ENCODE results near the gene SERPINA5. TPM values are rescaled to one million over a fixed set of nuclear protein-coding genes. Genes with fewer than 3 reads are reported as not detected.

SERPINA5 gene
- total and polyA plus RNA-seq, 5 donors: 4.6 to 14.4 (median 13.6) TPM

DNA sequence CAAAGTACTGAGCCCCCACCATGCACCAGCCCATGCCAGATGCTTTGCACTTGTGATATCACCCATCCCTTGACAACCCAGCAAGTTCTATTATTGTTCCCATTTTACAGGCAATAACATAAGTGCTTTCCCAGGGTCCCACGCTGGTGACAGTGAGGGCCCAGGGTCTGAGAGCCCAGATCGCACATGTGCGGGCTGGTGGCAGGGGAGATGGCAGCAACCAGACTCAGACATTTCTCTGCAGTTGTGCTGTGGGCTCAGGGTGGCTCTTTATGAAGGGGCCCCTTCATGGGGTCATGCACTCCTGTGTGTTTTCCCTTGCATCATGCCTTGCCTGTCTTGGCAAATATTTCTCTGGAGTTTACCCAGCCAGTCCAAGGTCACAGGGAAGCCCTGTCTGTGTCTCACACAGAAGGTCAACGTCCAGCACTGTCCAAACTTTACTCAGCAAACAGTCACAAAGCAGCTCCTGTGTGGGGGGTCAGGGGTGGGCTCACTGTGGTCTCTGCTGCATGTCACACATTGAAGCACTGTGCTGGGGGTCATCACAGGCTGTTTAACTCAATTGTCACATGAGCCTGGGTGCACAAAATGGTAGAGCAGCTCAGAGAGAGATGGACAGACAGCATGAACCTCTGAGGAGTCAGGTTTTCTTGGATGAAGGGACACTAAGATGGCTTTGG, 12.7 kb downstream of the SERPINA5 start:
- intact Hi-C loops (cut with DNase I): no loop called here
- Histone ChIP-seq H3K9me3 (ENCODE audit: control insufficient read depth, low read length) (no peaks in the 10 kb centered on the region), H3K27me3 (ENCODE audit: control insufficient read depth, insufficient read depth) (no peaks in the 10 kb centered on the region), H3K4me3 (ENCODE audit: low read length) (no peak overlapping the region), H3K4me1 (ENCODE audit: control insufficient read depth, insufficient read depth, low read length) (no peaks in the 10 kb centered on the region), H3K27ac (ENCODE audit: low read length) (no peak overlapping the region)
- DNase-seq (no peak), ATAC-seq (no peak)
- WGBS: 75% methylated on average over 4 of the region's 4 CpGs

- 86% methylated on average over 7 of the region's 7 CpGs for WGBS
- intact Hi-C loops (cut with DNase I): no loop called here
- no peak for ATAC-seq
- H3K9me3 ChIP-seq (ENCODE audit: control insufficient read depth, low read length): no peaks in the 10 kb centered on the region
- no peaks in the 10 kb centered on the region for H3K27me3 ChIP-seq (ENCODE audit: control insufficient read depth, insufficient read depth)
- H3K4me1 ChIP-seq (ENCODE audit: control insufficient read depth, insufficient read depth, low read length): peaks cover 2% of the 10 kb centered on the region
- no peak overlapping the region for H3K27ac ChIP-seq (ENCODE audit: low read length)
- no peak for DNase-seq
- no peak overlapping the region for H3K4me3 ChIP-seq (ENCODE audit: low read length)
Observed at GRCh38 chr14:94594441-94594840, 13.2 kb downstream of the SERPINA5 start.

DNA sequence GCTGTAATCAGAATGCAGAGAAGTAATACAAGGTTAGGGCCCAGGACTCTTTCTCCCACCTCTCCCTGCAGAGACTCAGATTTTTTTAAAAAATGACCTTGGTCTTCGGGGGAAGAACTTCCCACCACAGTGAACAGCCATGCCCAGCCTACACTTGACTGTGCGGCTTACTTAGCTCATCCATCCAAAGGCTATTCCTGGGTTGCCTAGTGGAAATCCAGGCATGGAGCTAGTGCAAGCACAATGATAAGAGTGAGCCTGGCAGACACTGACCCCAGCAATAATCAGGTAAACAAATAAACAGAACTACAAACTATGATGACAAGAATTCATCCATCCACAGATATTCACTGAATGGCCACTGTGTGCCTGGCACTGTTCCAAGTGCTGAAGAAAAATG, 14.7 kb downstream of the SERPINA5 start:
- H3K4me3 ChIP-seq (ENCODE audit: low read length): no peak overlapping the region
- intact Hi-C loops (cut with DNase I): no loop called here
- no peaks in the 10 kb centered on the region for H3K27me3 ChIP-seq (ENCODE audit: control insufficient read depth, insufficient read depth)
- H3K27ac ChIP-seq (ENCODE audit: low read length): no peak overlapping the region
- peaks cover 13% of the 10 kb centered on the region for H3K4me1 ChIP-seq (ENCODE audit: control insufficient read depth, insufficient read depth, low read length)
- DNase-seq (no peak), ATAC-seq (no peak)
- no peaks in the 10 kb centered on the region for H3K9me3 ChIP-seq (ENCODE audit: control insufficient read depth, low read length)
- 68% methylated on average over 2 of the region's 2 CpGs for WGBS

GRCh38 chr14:94596361-94596760, 15.1 kb downstream of the SERPINA5 start:
- intact Hi-C loops (cut with DNase I): no loop called here
- Histone ChIP-seq H3K27ac (ENCODE audit: low read length) (no peak overlapping the region), H3K27me3 (ENCODE audit: control insufficient read depth, insufficient read depth) (no peaks in the 10 kb centered on the region), H3K9me3 (ENCODE audit: control insufficient read depth, low read length) (no peaks in the 10 kb centered on the region), H3K4me3 (ENCODE audit: low read length) (no peak overlapping the region), H3K4me1 (ENCODE audit: control insufficient read depth, insufficient read depth, low read length) (peaks cover 13% of the 10 kb centered on the region)
- 72% methylated on average over 9 of the region's 9 CpGs for WGBS
- ATAC-seq (no peak), DNase-seq (no peak)

DNA sequence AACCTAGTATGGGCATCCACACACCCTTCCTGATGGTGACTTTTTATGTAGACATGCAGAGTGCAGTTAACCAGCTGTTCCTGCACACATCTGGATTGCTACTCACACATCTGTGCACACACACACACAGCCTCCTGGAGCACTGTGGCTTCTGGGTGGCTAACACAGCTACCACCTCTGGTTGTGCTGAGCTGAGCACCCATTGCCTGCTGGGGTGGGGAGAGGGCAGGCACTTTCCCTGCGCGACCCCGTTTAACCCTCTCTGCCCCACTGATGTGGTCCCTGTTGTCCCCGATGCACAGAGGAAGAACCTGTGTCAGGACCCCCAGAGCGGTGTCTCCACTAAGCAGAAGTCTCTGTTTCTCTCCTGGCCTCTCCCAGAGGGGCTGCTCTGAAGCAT, 16.6 kb downstream of the SERPINA5 start:
- Histone ChIP-seq H3K27me3 (ENCODE audit: control insufficient read depth, insufficient read depth) (no peaks in the 10 kb centered on the region), H3K4me1 (ENCODE audit: control insufficient read depth, insufficient read depth, low read length) (peaks cover 13% of the 10 kb centered on the region), H3K4me3 (ENCODE audit: low read length) (no peak overlapping the region), H3K9me3 (ENCODE audit: control insufficient read depth, low read length) (no peaks in the 10 kb centered on the region), H3K27ac (ENCODE audit: low read length) (no peak overlapping the region)
- intact Hi-C loops (cut with DNase I): no loop called here
- WGBS: 81% methylated on average over 5 of the region's 5 CpGs
- no peak for ATAC-seq
- no peak for DNase-seq

DNA sequence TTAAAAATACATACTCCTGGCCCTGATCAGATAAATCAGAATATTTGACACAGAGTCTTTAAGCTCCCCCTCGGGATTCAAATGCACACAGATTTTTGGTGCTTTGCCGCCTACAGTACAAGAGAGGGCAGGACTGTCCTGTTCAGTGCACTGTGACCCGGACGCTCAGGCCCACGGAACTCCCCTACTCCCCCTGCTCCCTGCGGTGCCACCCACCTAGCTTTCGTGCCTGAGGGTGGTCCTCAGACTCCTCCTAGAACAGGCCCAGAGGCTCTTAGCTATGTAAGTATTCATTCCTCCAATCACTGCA, 17.2 kb downstream of the SERPINA5 start:
- ATAC-seq (no peak), DNase-seq (peak in 1 of 3 donors; percentile 37)
- intact Hi-C loops (cut with DNase I): no loop called here
- WGBS: 75% methylated on average over 7 of the region's 7 CpGs
- H3K4me1 ChIP-seq (ENCODE audit: control insufficient read depth, insufficient read depth, low read length): peaks cover 13% of the 10 kb centered on the region
- no peaks in the 10 kb centered on the region for H3K9me3 ChIP-seq (ENCODE audit: control insufficient read depth, low read length)
- H3K27ac ChIP-seq (ENCODE audit: low read length): no peak overlapping the region
- H3K27me3 ChIP-seq (ENCODE audit: control insufficient read depth, insufficient read depth): no peaks in the 10 kb centered on the region
- no peak overlapping the region for H3K4me3 ChIP-seq (ENCODE audit: low read length)

- H3K9me3 ChIP-seq (ENCODE audit: control insufficient read depth, low read length): no peaks in the 10 kb centered on the region
- DNase-seq: peak; percentile 69 to 86 (median 74)
- H3K4me3 ChIP-seq (ENCODE audit: low read length): no peak overlapping the region
- H3K4me1 ChIP-seq (ENCODE audit: control insufficient read depth, insufficient read depth, low read length): peaks cover 13% of the 10 kb centered on the region
- ATAC-seq: peak; percentile 77 to 84
- H3K27ac ChIP-seq (ENCODE audit: low read length): peak overlapping the region; percentile 54
- 69% methylated on average over 11 of the region's 11 CpGs for WGBS
- H3K27me3 ChIP-seq (ENCODE audit: control insufficient read depth, insufficient read depth): no peaks in the 10 kb centered on the region
- intact Hi-C loops (cut with DNase I): no loop called here
Observed at GRCh38 chr14:94598816-94599655, 17.8 kb downstream of the SERPINA5 start.

- DNase-seq (no peak), ATAC-seq (no peak)
- peaks cover 13% of the 10 kb centered on the region for H3K4me1 ChIP-seq (ENCODE audit: control insufficient read depth, insufficient read depth, low read length)
- H3K27ac ChIP-seq (ENCODE audit: low read length): peak overlapping the region; percentile 54
- intact Hi-C loops (cut with DNase I): no loop called here
- 41% methylated on average over 3 of the region's 3 CpGs for WGBS
- no peaks in the 10 kb centered on the region for H3K9me3 ChIP-seq (ENCODE audit: control insufficient read depth, low read length)
- no peaks in the 10 kb centered on the region for H3K27me3 ChIP-seq (ENCODE audit: control insufficient read depth, insufficient read depth)
- H3K4me3 ChIP-seq (ENCODE audit: low read length): no peak overlapping the region
Observed at GRCh38 chr14:94599656-94600004, 18.4 kb downstream of the SERPINA5 start.

DNA sequence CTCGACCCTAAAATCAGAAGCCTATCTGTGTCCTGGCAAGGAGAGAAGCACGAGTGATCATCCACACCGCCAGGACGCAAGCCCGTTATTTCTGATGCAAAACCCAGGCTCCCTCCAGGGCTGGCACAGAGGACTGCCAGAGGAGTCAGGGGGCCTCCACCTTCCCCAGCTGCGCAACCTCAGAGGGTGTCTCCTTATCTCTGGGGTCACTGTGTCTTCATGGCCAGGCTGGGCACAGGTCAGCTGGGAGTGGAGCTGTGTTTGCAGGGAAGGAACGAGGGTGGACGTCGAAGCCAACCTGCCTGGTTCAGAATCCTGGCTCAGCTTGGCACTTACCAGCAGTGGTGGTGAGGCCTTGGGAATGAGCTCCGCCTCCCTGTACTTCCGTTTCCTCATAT, 18.9 kb downstream of the SERPINA5 start:
- DNase-seq: peak in 1 of 3 donors; percentile 53
- H3K9me3 ChIP-seq (ENCODE audit: control insufficient read depth, low read length): no peaks in the 10 kb centered on the region
- WGBS: 82% methylated on average over 11 of the region's 11 CpGs
- H3K4me3 ChIP-seq (ENCODE audit: low read length): no peak overlapping the region
- ATAC-seq: no peak
- H3K4me1 ChIP-seq (ENCODE audit: control insufficient read depth, insufficient read depth, low read length): peaks cover 13% of the 10 kb centered on the region
- H3K27me3 ChIP-seq (ENCODE audit: control insufficient read depth, insufficient read depth): no peaks in the 10 kb centered on the region
- peak overlapping the region; percentile 79 for H3K27ac ChIP-seq (ENCODE audit: low read length)
- intact Hi-C loops (cut with DNase I): no loop called here

DNA sequence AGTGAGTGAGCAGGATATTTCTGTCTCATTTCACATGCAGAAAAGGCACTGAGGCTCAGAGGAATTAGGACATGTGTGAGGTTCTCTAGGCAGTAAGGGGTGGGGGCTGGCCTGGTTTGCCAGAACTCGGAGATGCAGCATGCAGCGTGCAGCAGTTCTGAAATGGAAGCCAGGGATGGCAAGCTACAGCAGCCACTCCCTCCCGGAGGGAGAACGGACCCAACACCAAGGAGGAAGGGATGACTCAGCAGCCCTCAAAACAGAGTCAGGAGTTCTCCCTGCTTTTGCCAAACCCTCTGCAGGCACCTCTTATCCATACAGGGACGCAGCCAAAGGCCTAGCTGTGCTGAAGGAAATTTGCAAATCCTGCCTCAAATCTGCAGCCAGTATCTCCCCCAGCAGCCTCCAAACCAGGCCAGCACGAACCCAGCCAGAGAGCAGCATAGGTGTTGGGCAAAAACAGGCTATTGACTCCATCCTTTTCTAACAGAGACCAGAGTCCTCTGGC, 20.7 kb downstream of the SERPINA5 start:
- Histone ChIP-seq H3K27me3 (ENCODE audit: control insufficient read depth, insufficient read depth) (no peaks in the 10 kb centered on the region), H3K27ac (ENCODE audit: low read length) (peak overlapping the region; percentile 75), H3K4me3 (ENCODE audit: low read length) (no peak overlapping the region), H3K4me1 (ENCODE audit: control insufficient read depth, insufficient read depth, low read length) (peaks cover 13% of the 10 kb centered on the region), H3K9me3 (ENCODE audit: control insufficient read depth, low read length) (no peaks in the 10 kb centered on the region)
- ATAC-seq (peak; percentile 87), DNase-seq (peak; percentile 85 to 93 (median 88))
- WGBS: 20% methylated on average over 6 of the region's 6 CpGs
- intact Hi-C loops (cut with DNase I): no loop called here

DNA sequence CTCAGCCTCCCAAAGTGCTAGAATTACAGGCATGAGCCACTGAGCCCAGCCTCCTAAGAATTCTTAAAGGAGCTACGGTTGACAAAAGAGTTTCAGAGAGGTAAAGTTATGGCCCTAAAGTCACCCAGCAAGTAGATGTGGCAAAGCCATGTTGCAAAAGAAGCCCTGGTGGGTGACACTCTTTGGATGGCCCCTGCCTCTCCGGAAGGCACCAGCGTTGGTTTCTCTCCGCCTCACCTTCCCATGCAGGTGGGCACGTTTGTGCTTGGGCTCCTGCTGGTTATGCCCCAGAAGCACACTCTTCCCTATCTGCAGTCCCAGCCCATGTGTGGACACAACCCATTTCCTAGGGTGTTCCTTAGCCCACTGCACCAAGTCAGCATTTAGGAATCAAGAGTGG, 21.5 kb downstream of the SERPINA5 start:
- 87% methylated on average over 5 of the region's 5 CpGs for WGBS
- DNase-seq (no peak), ATAC-seq (no peak)
- H3K27me3 ChIP-seq (ENCODE audit: control insufficient read depth, insufficient read depth): no peaks in the 10 kb centered on the region
- H3K9me3 ChIP-seq (ENCODE audit: control insufficient read depth, low read length): no peaks in the 10 kb centered on the region
- no peak overlapping the region for H3K4me3 ChIP-seq (ENCODE audit: low read length)
- intact Hi-C loops (cut with DNase I): no loop called here
- H3K4me1 ChIP-seq (ENCODE audit: control insufficient read depth, insufficient read depth, low read length): peaks cover 13% of the 10 kb centered on the region
- H3K27ac ChIP-seq (ENCODE audit: low read length): no peak overlapping the region

Data from right cardiac atrium (tissue), 5 donors.